Measurements from ENCODE around the gene ZNF217. TPM values are rescaled to one million over a fixed set of nuclear protein-coding genes. Genes with fewer than 3 reads are reported as not detected.

ZNF217 gene
- total RNA-seq, 1 donor from 2014 or later, result 22.1 TPM

- DNase-seq (ENCODE audit: low read depth), result peak; percentile 88
- no peak for TF ChIP-seq CTCF (conservative IDR thresholded peaks at IDR 0.05; ENCODE audit: low read depth, low read length)
- no peak overlapping the region for H3K4me3 ChIP-seq (ENCODE audit: low read depth, low read length)
These were observed 10.9 kb downstream of the ZNF217 start for GRCh38 chr20:53582574-53583351.

GRCh38 chr20:53582251-53582570 is 11.4 kb downstream of the ZNF217 start:
- DNase-seq (ENCODE audit: low read depth), result no peak
- no peak overlapping the region for H3K4me3 ChIP-seq (ENCODE audit: low read depth, low read length)
- no peak for TF ChIP-seq CTCF (conservative IDR thresholded peaks at IDR 0.05; ENCODE audit: low read depth, low read length)

GRCh38 chr20:53581444-53582250 is 12.0 kb downstream of the ZNF217 start:
- TF ChIP-seq CTCF (conservative IDR thresholded peaks at IDR 0.05; ENCODE audit: low read depth, low read length), result no peak
- no peak for DNase-seq (ENCODE audit: low read depth)
- no peak overlapping the region for H3K4me3 ChIP-seq (ENCODE audit: low read depth, low read length)

GRCh38 chr20:53580376-53581111 is 13.1 kb downstream of the ZNF217 start:
- peak; percentile 7 for TF ChIP-seq CTCF (conservative IDR thresholded peaks at IDR 0.05; ENCODE audit: low read depth, low read length)
- no peak for DNase-seq (ENCODE audit: low read depth)
- peak overlapping the region; percentile 3 for H3K4me3 ChIP-seq (ENCODE audit: low read depth, low read length)

- H3K4me3 ChIP-seq (ENCODE audit: low read depth, low read length), result peak overlapping the region; percentile 3
- peak; percentile 7 for TF ChIP-seq CTCF (conservative IDR thresholded peaks at IDR 0.05; ENCODE audit: low read depth, low read length)
- DNase-seq (ENCODE audit: low read depth), result no peak
These were observed 13.9 kb downstream of the ZNF217 start for GRCh38 chr20:53579581-53580375.

- no peak for TF ChIP-seq CTCF (conservative IDR thresholded peaks at IDR 0.05; ENCODE audit: low read depth, low read length)
- DNase-seq (ENCODE audit: low read depth), result no peak
- H3K4me3 ChIP-seq (ENCODE audit: low read depth, low read length), result no peak overlapping the region
These were observed 14.4 kb downstream of the ZNF217 start for GRCh38 chr20:53579266-53579580.
